Uterus (tissue), 4 donors: ENCODE results near the gene C22orf23. TPM values are rescaled to one million over a fixed set of nuclear protein-coding genes. Genes with fewer than 3 reads are reported as not detected.
A peak's percentile ranks its signal among the peaks of the same experiment; 100 is the strongest.

Experiments used
- DNase-seq, 2 donors: peaks; one replicate each; pipeline ENCODE4 v3.0.0-alpha.2; 2019 to 2020
- H3K27ac ChIP-seq, 2 donors: fragments of 200-600 bp; sonication (generic); 1 replicate in 1 of 2; 2 replicates in 1 of 2; pipeline ENCODE4 v1.5.1; 2016 to 2018
- H3K27me3 ChIP-seq, 2 donors: fragments of 200-600 bp; sonication (generic); one replicate each; pipeline ENCODE4 v1.5.1; 2018 to 2019; ENCODE audit warnings: control low read depth in 1 of 2
- H3K36me3 ChIP-seq, 2 donors: fragments of 200-600 bp; sonication (generic); one replicate each; pipeline ENCODE4 v1.5.1; 2019; ENCODE audit warnings: control low read depth in 1 of 2
- H3K4me1 ChIP-seq, 2 donors: fragments of 200-600 bp; sonication (generic); one replicate each; pipeline ENCODE4 v1.5.1; 2018 to 2019; ENCODE audit warnings: control low read depth in 1 of 2
- H3K4me3 ChIP-seq, 2 donors: fragments of 200-600 bp; sonication (generic); 1 replicate in 1 of 2; 2 replicates in 1 of 2; pipeline ENCODE4 v1.5.1; 2018 to 2019; ENCODE audit warnings: mild to moderate bottlenecking in 1 of 2
- H3K9me3 ChIP-seq, 2 donors: fragments of 200-600 bp; sonication (generic); one replicate each; pipeline ENCODE4 v1.5.1; 2019; ENCODE audit warnings: control low read depth in 1 of 2
- POLR2A ChIP-seq, 2 donors: fragments of 450-650 bp; IDR thresholded peaks; one replicate each; pipeline ENCODE4 v1.6.1; 2016; ENCODE audit warnings: antibody characterized with exemption in 2 of 2, mild to moderate bottlenecking in 1 of 2, moderate library complexity in 1 of 2
- intact Hi-C: fragments of 100-400 bp; cut with DNase I; formaldehyde crosslinking; loops from one replicate; pipeline ENCODE4 v1.15.1; 2023; ENCODE audit warnings: low total_unique reads
- total RNA-seq, 4 donors: library from RNA; depleted of rRNA in 3 of 4; stranded (reverse); fragments of >200 nt in 3 of 4; gene quantifications; one replicate each; pipeline versions ENCODE4 v1.1.0 to v1.2.4, GENCODE V29; 2014 to 2023
- TF ChIP-seq, protein P1 (sequence below), 4 experiments: fragments of 200-600 bp in 2 of 4; fragments of 450-650 bp in 2 of 4; sonication (generic) in 2 of 4; IDR thresholded peaks; one replicate each; pipeline ENCODE4 v1.5.1; 2016 to 2019; ENCODE audit warnings: antibody characterized with exemption in 4 of 4, mild to moderate bottlenecking in 2 of 4, moderate library complexity in 1 of 4
- donor health status: DM: yes; HTN: yes; CAD: no.

The C22orf23 gene
- total RNA-seq, 4 donors from 2014 or later: 0.40 to 0.76 TPM; not detected in 2

DNA sequence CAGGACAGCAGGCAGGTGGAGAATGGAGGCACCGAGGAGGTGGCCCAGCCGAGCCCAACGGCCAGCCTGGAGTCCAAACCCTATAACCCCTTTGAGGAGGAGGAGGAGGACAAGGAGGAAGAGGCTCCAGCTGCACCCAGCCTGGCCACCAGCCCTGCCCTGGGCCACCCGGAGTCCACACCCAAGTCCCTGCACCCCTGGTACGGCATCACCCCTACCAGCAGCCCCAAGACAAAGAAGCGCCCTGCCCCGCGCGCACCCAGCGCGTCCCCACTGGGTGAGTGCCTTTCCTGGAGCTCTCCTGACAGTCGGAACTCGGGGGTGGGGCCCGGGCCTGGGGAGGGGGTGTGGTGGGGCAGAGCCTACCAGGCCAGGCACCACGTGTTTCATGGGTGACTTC is 27.6 kb downstream of the C22orf23 start:
- H3K9me3 ChIP-seq: no peaks in the 10 kb centered on the region
- no peaks in the 10 kb centered on the region for H3K36me3 ChIP-seq
- TF ChIP-seq, protein P1, sequence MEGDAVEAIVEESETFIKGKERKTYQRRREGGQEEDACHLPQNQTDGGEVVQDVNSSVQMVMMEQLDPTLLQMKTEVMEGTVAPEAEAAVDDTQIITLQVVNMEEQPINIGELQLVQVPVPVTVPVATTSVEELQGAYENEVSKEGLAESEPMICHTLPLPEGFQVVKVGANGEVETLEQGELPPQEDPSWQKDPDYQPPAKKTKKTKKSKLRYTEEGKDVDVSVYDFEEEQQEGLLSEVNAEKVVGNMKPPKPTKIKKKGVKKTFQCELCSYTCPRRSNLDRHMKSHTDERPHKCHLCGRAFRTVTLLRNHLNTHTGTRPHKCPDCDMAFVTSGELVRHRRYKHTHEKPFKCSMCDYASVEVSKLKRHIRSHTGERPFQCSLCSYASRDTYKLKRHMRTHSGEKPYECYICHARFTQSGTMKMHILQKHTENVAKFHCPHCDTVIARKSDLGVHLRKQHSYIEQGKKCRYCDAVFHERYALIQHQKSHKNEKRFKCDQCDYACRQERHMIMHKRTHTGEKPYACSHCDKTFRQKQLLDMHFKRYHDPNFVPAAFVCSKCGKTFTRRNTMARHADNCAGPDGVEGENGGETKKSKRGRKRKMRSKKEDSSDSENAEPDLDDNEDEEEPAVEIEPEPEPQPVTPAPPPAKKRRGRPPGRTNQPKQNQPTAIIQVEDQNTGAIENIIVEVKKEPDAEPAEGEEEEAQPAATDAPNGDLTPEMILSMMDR (IDR thresholded peaks at IDR 0.05): no peak
- no peak for TF ChIP-seq POLR2A (IDR thresholded peaks at IDR 0.05)
- intact Hi-C loops: no loop called here
- no peak overlapping the region for H3K27ac ChIP-seq
- H3K4me1 ChIP-seq: no peaks in the 10 kb centered on the region
- H3K27me3 ChIP-seq: no peaks in the 10 kb centered on the region
- DNase-seq: no peak
- H3K4me3 ChIP-seq: no peak overlapping the region

GRCh38 chr22:37925330-37925729 is 28.1 kb downstream of the C22orf23 start:
- no peaks in the 10 kb centered on the region for H3K27me3 ChIP-seq
- H3K4me1 ChIP-seq: no peaks in the 10 kb centered on the region
- no peaks in the 10 kb centered on the region for H3K36me3 ChIP-seq
- no peak for DNase-seq
- no peak overlapping the region for H3K4me3 ChIP-seq
- intact Hi-C loops: no loop called here
- no peaks in the 10 kb centered on the region for H3K9me3 ChIP-seq
- peak overlapping the region in 1 of 2 donors; percentile 15 for H3K27ac ChIP-seq
- TF ChIP-seq, protein P1 (IDR thresholded peaks at IDR 0.05): no peak
- no peak for TF ChIP-seq POLR2A (IDR thresholded peaks at IDR 0.05)

DNA sequence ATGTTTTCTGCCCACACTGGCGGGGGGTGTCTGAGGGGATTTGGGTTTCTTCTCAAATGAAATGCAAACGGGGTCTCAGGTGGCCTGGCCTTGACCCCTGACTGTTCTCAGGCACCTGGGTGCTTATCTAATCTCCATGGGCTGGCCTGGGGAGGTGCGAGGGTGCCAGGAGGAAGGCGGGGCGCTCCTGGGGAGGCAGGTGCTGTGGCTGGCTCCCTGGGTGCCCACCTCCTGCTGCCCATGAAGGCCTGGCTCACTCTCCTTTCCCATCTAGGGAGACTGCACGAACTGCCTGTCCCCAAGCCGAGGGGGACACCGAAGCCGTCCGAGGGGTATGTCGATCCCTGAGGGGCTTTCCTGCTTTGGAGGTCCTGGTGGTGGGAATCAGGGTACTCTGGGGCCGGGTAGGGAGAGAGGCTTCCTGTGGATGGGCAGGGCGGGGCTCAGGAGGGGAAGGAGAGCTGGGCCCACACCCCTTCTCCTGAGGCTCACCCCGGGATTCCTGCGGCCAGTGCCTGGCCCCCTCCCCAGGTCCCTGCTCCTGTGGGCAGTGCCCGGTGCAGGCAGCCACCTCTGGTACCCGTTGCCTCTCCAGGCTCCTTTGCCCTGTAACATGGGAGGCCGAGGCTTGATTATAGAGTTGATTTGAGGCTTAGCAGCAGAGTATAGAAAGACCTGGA is 28.9 kb downstream of the C22orf23 start:
- no peak overlapping the region for H3K4me3 ChIP-seq
- DNase-seq: no peak
- H3K27me3 ChIP-seq: no peaks in the 10 kb centered on the region
- intact Hi-C loops: no loop called here
- no peaks in the 10 kb centered on the region for H3K36me3 ChIP-seq
- TF ChIP-seq, protein P1 (IDR thresholded peaks at IDR 0.05): no peak
- TF ChIP-seq POLR2A (IDR thresholded peaks at IDR 0.05): no peak
- H3K4me1 ChIP-seq: no peaks in the 10 kb centered on the region
- no peaks in the 10 kb centered on the region for H3K9me3 ChIP-seq
- H3K27ac ChIP-seq: no peak overlapping the region

DNA sequence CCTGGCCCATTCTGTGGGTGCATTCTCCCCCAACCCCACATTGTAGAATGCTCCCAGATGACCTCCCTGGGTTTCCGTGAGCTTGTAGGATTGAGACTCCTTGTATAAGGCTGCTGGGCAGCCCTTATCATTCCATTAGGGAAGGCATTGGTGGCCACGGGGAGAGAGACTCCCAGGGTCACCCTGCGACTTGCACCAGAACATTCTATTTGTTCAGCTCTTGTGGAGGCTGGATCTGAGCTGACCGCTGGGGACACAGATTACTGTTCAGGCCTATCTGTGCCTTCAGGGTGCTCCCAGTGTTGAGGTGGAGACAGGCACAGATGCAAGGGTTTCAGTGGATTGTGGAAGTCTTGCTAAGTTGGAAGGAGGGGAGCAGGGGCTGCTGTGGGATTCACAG is 29.5 kb downstream of the C22orf23 start:
- DNase-seq: no peak
- no peaks in the 10 kb centered on the region for H3K9me3 ChIP-seq
- intact Hi-C loops: no loop called here
- no peak overlapping the region for H3K27ac ChIP-seq
- H3K4me3 ChIP-seq: no peak overlapping the region
- no peaks in the 10 kb centered on the region for H3K36me3 ChIP-seq
- no peaks in the 10 kb centered on the region for H3K4me1 ChIP-seq
- TF ChIP-seq POLR2A (IDR thresholded peaks at IDR 0.05): no peak
- TF ChIP-seq, protein P1 (IDR thresholded peaks at IDR 0.05): no peak
- H3K27me3 ChIP-seq: no peaks in the 10 kb centered on the region

- no peaks in the 10 kb centered on the region for H3K4me1 ChIP-seq
- DNase-seq: no peak
- H3K27ac ChIP-seq: no peak overlapping the region
- H3K27me3 ChIP-seq: no peaks in the 10 kb centered on the region
- H3K36me3 ChIP-seq: no peaks in the 10 kb centered on the region
- TF ChIP-seq, protein P1 (IDR thresholded peaks at IDR 0.05): no peak
- TF ChIP-seq POLR2A (IDR thresholded peaks at IDR 0.05): no peak
- H3K9me3 ChIP-seq: no peaks in the 10 kb centered on the region
- no peak overlapping the region for H3K4me3 ChIP-seq
- intact Hi-C loops: no loop called here
Measured at GRCh38 chr22:37922191-37922590, 31.2 kb downstream of the C22orf23 start.
